HG03045 (cell line): ENCODE results near the gene UGT3A1.
"Not testable (repeated sequence)": the region's sequence is repeated elsewhere in the genome, so short reads cannot be mapped to it uniquely, and the experiment has no call there.

ENCODE experiments used
- ATAC-seq: cut with Tn5 transposase; IDR thresholded peaks from one replicate; pipeline ENCODE4 v1.9.1; 2021; ENCODE audit warnings: mild to moderate bottlenecking, moderate library complexity; ENCODE audit not compliant: unreplicated experiment

The UGT3A1 gene

DNA sequence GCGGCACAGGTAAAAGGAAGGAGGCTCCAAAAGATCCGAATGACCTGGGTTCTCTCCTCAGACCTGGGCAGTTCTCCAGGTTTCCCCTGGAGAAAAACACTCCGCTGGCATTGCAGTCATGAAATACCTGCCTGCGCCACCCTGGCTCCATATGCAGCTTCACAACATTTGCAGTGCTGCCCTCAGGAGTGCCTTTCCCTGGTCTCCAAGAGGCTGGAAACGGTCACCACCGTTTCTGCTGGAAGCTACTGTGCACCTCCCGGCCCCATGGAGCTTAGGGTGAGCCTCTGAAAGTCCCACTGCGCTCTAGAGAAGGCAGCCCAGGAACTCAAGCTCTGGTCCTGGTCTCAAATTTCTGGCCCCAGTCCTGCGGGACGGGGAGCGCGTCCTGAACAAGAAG, 670 bp downstream of the UGT3A1 start:
- ATAC-seq: no peak

GRCh38 chr5:35988529-35988928, 2.7 kb downstream of the UGT3A1 start:
- ATAC-seq: no peak

GRCh38 chr5:35987776-35988175, 3.4 kb downstream of the UGT3A1 start:
- ATAC-seq: no peak

GRCh38 chr5:35979715-35980114, 11.5 kb downstream of the UGT3A1 start:
- no peak for ATAC-seq

DNA sequence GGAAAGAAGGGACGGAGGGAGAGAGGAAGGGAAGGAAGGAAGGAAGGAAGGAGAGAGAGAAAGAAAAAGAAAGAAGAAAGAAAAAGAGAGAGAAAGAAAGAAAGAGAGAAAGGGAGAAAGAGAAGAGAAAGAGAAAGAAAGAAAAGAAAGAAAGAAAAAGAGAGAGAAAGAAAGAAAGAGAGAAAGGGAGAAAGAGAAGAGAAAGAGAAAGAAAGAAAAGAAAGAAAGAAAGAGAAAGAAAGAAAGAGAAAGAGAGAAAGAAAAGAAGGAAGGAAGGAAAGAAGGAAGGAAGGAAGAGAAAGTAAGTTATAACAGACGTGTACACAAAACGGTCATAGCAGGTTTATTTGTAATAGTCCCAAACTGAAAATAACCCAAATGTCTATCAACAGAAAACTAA, 14.3 kb downstream of the UGT3A1 start:
- ATAC-seq: not testable (repeated sequence)

DNA sequence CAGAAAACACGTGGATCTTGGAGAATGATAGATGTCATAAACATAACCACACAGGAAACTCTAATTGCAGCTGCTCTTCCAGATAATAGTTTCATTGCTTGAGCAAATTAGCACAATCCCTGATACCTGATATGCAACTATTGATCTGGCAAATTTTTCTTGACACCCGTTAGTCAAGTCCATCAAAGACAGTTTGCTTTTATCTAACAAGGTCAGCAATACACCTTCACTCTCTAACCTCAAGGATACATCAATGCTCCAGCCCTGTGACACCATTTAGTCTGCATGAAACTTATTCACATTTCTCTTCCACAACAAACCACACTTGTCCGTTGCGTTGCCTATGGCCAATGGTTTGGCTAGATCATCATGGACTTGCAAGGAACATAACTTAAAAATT, 16.6 kb downstream of the UGT3A1 start:
- ATAC-seq: no peak

GRCh38 chr5:35971878-35972210, 19.3 kb downstream of the UGT3A1 start:
- ATAC-seq: no peak

DNA sequence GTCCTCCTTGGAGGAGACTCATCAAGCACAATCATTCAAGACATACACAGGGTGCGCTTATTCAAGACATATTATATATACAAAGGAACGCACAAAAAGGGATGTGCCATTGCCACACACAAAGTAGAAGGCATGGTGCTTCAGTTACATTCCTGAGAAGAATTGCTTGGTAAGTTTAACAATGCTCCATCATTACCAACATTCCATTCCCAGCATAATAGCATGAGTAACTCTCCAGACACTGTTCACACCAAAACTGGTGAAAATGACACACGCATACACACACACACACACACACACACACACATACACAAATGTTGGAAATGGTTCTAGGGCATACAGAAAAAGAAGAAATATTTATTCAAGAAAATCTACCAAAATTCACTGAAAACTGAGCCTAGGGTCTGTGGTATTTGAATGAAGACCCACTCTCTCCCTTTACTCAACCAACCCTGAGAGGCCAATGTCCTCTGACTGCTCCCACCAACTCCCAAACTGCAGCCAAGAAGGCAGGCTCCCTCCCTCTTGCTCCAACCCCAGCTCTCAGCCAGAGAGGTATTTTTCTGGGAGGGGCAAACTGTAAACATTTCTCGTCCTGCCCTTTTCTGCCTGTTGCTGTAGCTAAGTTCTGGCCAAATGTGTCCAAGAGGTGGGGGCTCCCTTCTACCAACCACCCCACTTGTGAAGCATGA, 19.9 kb downstream of the UGT3A1 start:
- no peak for ATAC-seq

DNA sequence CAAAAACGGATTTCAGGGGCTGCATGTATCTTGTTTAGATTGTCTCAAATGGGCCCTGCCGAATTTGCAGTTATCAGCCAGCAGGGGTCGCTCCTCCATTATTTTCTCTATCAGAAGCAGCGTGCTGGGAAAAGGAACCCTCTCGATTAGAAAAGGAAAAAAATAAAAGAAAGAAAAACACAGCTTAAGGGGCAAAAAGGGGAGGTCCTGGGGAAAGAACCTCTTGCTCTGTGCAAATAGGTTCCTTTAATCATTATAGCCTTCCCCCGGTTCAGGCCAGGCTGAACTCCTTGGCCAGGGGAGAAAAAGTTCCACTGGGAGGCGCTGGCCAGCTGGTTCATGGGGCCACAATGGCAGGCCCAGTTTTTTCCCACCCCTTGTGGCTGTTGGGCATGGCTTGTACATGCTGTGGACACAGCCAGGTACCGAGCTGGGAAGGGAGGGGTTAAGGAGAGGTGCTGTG, 27.8 kb downstream of the UGT3A1 start:
- ATAC-seq: no peak

DNA sequence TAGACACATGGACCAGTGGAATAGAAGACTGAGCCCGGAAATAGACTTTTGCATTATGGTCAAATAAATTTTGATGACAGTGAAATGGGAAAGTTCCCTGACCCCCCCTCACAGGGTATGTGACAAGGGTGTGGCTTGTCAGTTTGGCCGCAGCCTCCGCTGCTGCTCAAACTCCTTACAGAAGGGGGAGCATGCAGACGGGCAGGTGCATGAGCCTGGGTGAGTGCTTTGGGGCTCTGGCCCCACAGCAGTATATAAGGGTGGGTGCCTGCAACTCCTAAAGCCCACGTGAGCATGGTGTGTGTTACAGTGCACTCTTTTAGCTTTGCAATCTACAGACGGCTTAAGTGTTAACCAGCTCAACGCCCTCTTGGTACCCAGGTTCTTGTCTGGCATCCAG, 30.9 kb downstream of the UGT3A1 start:
- no peak for ATAC-seq

DNA sequence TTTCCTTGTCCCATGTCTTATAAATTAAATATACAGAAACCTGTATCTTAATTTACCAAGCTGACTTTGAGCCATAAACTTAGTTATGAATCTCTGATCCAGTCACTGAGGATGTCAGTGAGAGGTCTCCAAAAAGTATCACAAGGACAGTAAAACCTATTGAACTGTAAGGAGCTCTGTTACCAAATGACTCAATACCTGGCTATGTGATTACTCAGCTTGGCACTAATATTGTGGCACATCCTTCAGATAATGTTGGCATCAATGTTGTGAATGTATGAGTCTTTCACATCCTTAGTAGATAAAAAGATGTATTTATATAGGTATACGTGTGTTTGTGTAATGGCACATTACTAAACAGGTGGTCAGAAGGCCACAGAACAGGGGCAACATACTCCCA, 34.8 kb downstream of the UGT3A1 start:
- ATAC-seq: no peak

DNA sequence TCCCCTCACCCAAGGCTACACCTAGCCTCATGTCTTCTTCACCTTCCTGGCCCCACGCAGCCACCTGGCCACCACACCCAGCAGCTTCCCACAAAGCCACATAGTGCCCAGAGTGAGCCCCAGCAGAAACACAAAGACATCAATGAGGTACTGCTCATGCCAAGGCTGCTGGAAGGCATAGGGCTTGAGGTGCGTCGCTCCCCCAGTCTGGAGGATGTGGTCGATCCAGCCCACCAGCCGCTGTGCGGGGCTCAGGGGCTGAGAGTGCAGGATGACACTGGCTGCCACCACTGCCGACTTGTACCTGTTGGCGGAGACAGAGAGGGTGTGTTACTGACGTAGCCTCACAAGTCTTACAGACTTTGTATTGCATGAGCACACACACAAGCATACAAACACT, 37.0 kb downstream of the UGT3A1 start:
- ATAC-seq: no peak

DNA sequence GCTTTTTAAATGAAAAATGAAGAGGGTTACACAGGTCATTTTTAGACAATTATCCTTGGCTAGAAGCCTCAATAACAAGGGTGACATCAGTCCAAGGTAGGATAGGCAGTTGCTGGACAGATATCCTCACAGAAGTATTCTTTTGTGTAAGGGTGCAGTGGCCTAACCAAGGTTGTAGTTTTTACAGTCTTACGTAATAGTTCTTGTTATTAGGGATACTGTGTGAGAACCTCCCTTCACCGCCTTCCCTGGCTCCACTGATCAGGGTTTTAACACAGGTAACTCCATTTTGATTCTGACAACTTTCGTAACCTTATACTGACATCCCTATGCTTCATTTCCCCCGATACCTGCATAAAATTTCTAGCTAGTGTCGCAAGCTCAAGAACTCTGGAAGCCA, 44.1 kb downstream of the UGT3A1 start:
- ATAC-seq: no peak

DNA sequence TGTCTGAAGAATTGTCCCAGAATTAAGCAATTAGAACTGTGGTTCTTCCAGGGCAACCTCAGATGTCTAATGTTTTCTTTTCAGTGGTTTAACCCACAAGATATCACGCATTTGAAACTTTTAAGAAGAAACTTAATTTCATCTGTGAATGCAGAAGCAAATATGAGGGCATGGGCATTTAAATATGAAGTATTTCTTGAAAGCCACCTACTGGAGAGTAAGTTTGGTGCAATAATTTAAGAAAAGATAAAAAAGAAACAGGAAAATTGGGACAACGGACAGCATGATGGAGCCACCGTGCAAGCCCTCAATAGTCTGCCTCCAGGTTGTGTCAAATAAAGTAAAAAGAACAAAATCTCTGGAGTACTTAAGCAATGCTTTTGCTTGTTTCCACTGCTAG, 51.6 kb downstream of the UGT3A1 start:
- ATAC-seq: no peak

GRCh38 chr5:35938568-35939227, 52.5 kb downstream of the UGT3A1 start, which contains the start of gene CAPSL:
TSS of gene CAPSL (minus strand) at chr5:35938622. CDS start at chr5:35921120, 17,502 bp downstream.
- no peak for ATAC-seq

DNA sequence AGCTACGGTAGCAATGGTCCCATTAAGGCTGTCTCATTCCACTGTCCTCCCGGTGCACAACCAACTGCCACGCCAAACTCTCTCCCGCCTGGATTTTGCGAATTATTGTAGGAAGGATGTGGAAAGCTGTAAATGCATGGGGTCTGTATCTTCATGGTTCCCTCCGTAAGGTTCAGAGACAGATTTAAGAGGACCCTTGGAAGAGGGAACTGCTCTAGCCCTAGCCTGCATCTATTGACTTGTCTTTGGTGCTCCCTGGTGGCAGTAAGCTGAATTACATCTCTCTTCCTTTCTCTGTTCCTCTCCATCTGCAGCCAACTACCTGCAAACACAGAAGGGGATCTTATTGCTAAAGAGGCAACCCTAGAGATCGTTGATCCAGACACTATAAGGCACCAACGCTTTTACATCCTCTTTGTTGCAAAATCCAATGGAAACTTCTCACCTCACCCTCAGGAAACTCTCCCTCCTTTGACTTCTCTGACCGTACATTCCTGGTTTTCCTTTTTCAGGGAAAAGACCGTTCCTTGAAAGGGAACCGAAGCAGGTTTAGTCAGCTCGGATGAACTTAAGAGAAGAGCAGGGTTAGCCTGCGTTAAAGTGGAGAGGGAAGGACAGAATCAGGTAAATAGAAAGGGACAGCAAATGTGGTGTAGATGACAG, 64.7 kb downstream of the UGT3A1 start:
- peak; percentile 64 for ATAC-seq

GRCh38 chr5:35924950-35925722, 66.1 kb downstream of the UGT3A1 start:
- ATAC-seq: peak; percentile 55

DNA sequence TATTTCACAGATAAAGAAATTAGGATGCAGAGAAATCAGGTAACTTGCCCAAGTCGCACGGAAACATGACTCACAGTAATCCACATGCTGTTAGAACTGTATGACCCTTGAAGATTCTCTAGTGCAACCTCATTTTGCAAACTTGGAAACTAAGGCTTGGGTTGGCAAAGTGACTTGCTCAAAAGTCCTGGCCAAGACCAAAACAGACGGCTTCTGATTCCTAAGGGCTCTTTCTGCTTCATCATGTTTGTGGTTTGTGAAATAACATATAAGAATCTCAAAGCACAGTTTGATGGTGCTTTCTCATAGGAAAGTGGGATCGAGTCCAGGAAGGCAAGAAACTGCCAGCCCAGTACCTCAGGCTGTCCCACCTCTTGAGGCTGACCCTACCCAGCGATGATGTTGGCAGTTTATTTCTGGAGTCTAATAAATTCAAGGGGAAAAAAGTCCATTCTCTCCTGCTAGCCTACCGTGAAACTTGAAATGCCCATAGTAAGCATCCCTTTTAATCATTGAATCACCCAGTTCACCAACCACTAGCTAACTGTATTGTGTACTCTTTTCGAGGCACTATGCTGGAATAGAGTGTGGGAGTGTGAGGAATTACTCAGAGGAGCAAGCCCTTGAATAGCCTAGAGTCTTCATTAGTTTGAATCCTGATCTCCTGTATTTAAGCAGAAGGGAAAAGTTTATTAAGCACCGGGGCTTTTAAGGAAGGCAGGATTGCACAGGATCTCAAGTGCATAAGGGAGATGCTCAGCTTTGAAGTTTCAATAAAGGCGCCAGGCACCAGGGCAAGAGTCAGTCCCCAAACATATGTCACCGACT, 66.9 kb downstream of the UGT3A1 start:
- no peak for ATAC-seq

DNA sequence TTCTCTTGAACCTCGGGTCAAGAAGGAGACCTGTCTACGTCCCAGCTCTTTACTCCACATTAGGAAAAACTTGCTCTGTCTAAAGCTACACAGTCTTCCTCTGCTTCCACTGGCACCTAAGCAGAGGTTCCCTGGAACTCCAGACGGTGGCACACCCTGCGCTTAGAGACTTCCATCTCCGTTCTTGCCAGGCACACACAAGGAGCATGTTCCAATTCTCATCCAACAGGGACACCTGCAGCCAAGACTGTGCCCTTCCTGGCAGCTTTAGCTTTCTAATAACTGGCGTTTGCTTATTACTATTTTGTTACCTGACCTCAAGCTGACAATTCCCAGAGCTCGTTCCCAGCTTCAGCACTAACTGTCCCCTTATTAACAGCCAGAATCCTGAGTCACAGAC, 68.7 kb downstream of the UGT3A1 start:
- ATAC-seq: no peak

GRCh38 chr5:35921930-35922329, 69.3 kb downstream of the UGT3A1 start:
- no peak for ATAC-seq

DNA sequence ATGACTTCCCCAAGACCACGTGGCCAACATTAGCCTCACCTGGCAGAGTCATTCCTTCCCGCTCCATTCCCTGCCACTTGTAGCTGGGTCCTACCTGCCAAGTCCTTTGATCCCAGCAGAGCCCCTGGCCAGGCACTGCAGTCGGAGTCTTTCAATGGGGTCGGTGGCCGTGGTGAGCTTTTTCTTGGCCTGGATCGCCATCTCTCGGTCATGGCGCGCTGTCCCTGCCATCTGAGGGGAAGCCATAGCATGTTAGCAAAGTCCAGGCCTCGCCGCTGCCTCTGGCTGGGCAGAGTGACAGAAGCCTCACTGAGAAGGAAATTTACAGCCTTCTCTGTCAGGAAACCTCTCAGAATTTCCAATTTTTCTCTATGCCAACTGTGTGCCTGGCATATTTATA, 70.3 kb downstream of the UGT3A1 start:
- ATAC-seq: no peak
